Transverse colon (tissue), 4 donors: ENCODE measurements around the gene HDAC7. TPM values are rescaled to one million over a fixed set of nuclear protein-coding genes. Genes with fewer than 3 reads are reported as not detected.
A peak's percentile ranks its signal among the peaks of the same experiment; 100 is the strongest.

Experiments used
- DNase-seq: peaks from one replicate; pipeline ENCODE4 v3.0.0-alpha.2; 2019
- H3K27ac ChIP-seq, 4 donors: fragments of 200-600 bp; sonication (generic); 2 replicates each; pipeline ENCODE4 v1.5.1; 2016 to 2018; ENCODE audit warnings: inconsistent platforms in 4 of 4
- H3K27me3 ChIP-seq: fragments of 200-600 bp; sonication (generic); 2 replicates; pipeline ENCODE4 v1.5.1; 2017; ENCODE audit warnings: inconsistent platforms
- H3K36me3 ChIP-seq, 4 donors: fragments of 200-600 bp; sonication (generic); 2 replicates each; pipeline ENCODE4 v1.5.1; 2017 to 2019; ENCODE audit warnings: inconsistent platforms in 4 of 4
- H3K4me1 ChIP-seq, 4 donors: fragments of 200-600 bp; sonication (generic); 2 replicates each; pipeline ENCODE4 v1.5.1; 2017 to 2020; ENCODE audit warnings: inconsistent platforms in 4 of 4
- H3K4me3 ChIP-seq, 4 donors: fragments of 200-600 bp; sonication (generic); 1 replicate in 1 of 4; 2 replicates in 3 of 4; pipeline versions ENCODE4 v1.5.1 to v1.6.1; 2017 to 2019; ENCODE audit warnings: inconsistent platforms in 4 of 4
- H3K9me3 ChIP-seq, 2 donors: fragments of 200-600 bp; sonication (generic); 2 replicates each; pipeline ENCODE4 v1.5.1; 2017 to 2019; ENCODE audit warnings: inconsistent platforms in 2 of 2
- CTCF ChIP-seq, 5 experiments: fragments of 200-600 bp in 3 of 5; fragments of 450-650 bp in 2 of 5; sonication (generic) in 3 of 5; IDR thresholded peaks; 1 replicate in 2 of 5; 2 replicates in 3 of 5; pipeline ENCODE4 v1.5.1; 2016 to 2017; ENCODE audit warnings: antibody characterized with exemption in 5 of 5, inconsistent platforms in 3 of 5, mild to moderate bottlenecking in 2 of 5, moderate library complexity in 1 of 5
- EP300 ChIP-seq: sonication (generic); formaldehyde crosslinking; IDR thresholded peaks from one replicate; pipeline ENCODE4 v1.6.1; 2017; ENCODE audit warnings: antibody characterized with exemption, low read depth
- POLR2A ChIP-seq: fragments of 450-650 bp; IDR thresholded peaks from one replicate; pipeline ENCODE4 v1.6.1; 2016; ENCODE audit warnings: antibody characterized with exemption, mild to moderate bottlenecking, moderate library complexity
- POLR2AphosphoS5 ChIP-seq, 3 donors: sonication (generic); formaldehyde crosslinking; IDR thresholded peaks; one replicate each; pipeline ENCODE4 v1.6.1; 2016; ENCODE audit warnings: antibody characterized with exemption in 3 of 3
- WGBS, 2 donors: methylation state at CpG; one replicate each; pipeline ENCODE4 v1.1.5; 2018; ENCODE audit warnings: low coverage in 1 of 2; 5-methylcytosine and 5-hydroxymethylcytosine counted together
- in situ Hi-C, 4 donors: fragments of 200-750 bp; cut with MboI; loops; one replicate each; pipeline versions ENCODE4 v1.15.0 to v1.15.1; 2017; ENCODE audit warnings: low sequenced_read_pairs in 3 of 4, low pct_ligation_motif_present in 1 of 4, low pct_unique_long_range_greater_than_20kb in 1 of 4
- intact Hi-C: fragments of 100-400 bp; cut with DNase I; formaldehyde crosslinking; loops from one replicate; pipeline ENCODE4 v1.15.1; 2023; ENCODE audit warnings: low total_unique reads
- total RNA-seq, 4 donors: library from RNA; depleted of rRNA; stranded (reverse); fragments of >200 nt; gene quantifications; one replicate each; pipeline ENCODE4 v1.1.0, GENCODE V29; 2016

Gene HDAC7
- total RNA-seq, 4 donors from 2014 or later = 19.4 to 133 (median 28.3) TPM

GRCh38 chr12:47734725-47735480, 84.8 kb downstream of the HDAC7 start:
- Histone ChIP-seq H3K36me3 (no peaks in the 10 kb centered on the region), H3K9me3 (no peaks in the 10 kb centered on the region), H3K4me3 (no peak overlapping the region), H3K4me1 (peaks cover 22 to 35% (median 26%) of the 10 kb centered on the region in 4 donors), H3K27ac (peak overlapping the region; percentile 74 to 85 (median 77)), H3K27me3 (no peaks in the 10 kb centered on the region)
- in situ Hi-C loops (loop anchor here in 2 of 4 donors (25.0 kb wide), 2 partner anchors 102 to 227 kb away; partner anchors contain the start of gene TMEM106C (in 1 of the 2)), intact Hi-C loops (no loop called here)
- WGBS, 2 donors = 51 to 82% methylated on average over 2 to 12 of the region's 12 CpGs
- no peak for DNase-seq
- TF ChIP-seq CTCF (IDR thresholded peaks at IDR 0.05) (no peak), EP300 (no peak), POLR2AphosphoS5 (IDR thresholded peaks at IDR 0.05) (no peak), POLR2A (no peak)

GRCh38 chr12:47733142-47733541, 86.6 kb downstream of the HDAC7 start:
- Histone ChIP-seq H3K4me3 (no peak overlapping the region), H3K27ac (no peak overlapping the region), H3K36me3 (no peaks in the 10 kb centered on the region), H3K4me1 (peaks cover 22 to 29% (median 26%) of the 10 kb centered on the region in 4 donors), H3K9me3 (no peaks in the 10 kb centered on the region), H3K27me3 (no peaks in the 10 kb centered on the region)
- DNase-seq = no peak
- in situ Hi-C loops = loop anchor here in 2 of 4 donors (25.0 kb wide), 2 partner anchors 104 to 229 kb away; partner anchors contain the start of gene TMEM106C (in 1 of the 2)
- no peak for TF ChIP-seq EP300
- no peak for TF ChIP-seq POLR2AphosphoS5 (IDR thresholded peaks at IDR 0.05)
- TF ChIP-seq POLR2A = no peak
- TF ChIP-seq CTCF (IDR thresholded peaks at IDR 0.05) = no peak
- intact Hi-C loops = no loop called here
- 91% methylated on average over 4 of the region's 4 CpGs; no CpG with 5 or more reads in 1 of the 2 donors for WGBS, 2 donors

Other genes with a start within 250 kb of the HDAC7 start
- gene RPAP3, start 113.9 kb downstream of the HDAC7 start, total RNA-seq = 10 to 100 TPM in 1 of 4 donors, 1 to 10 TPM in 3; 8.1 to 16.0 (median 9.3) TPM
- under 1 TPM in 1 of 4 donors, not detected in 3; 0.32 TPM for gene ENDOU, start 94.4 kb downstream of the HDAC7 start, total RNA-seq
- 10 to 100 TPM in 2 of 4 donors, 1 to 10 TPM in 2; 8.1 to 51.7 (median 24.6) TPM for gene RAPGEF3, start 61.0 kb downstream of the HDAC7 start, total RNA-seq
- 10 to 100 TPM; 19.9 to 76.7 (median 23.1) TPM for gene SLC48A1, start 46.7 kb downstream of the HDAC7 start, total RNA-seq
- 100 to 1,000 TPM in 2 of 4 donors, 10 to 100 TPM in 2; 62.3 to 191 (median 117) TPM for gene VDR, start 85.1 kb upstream of the HDAC7 start, total RNA-seq
- gene TMEM106C, start 143.7 kb upstream of the HDAC7 start, total RNA-seq = 100 to 1,000 TPM in 2 of 4 donors, 10 to 100 TPM in 2; 51.9 to 258 (median 113) TPM
- 1 to 10 TPM in 2 of 4 donors, under 1 TPM in 2; 0.16 to 4.2 (median 1.9) TPM for gene COL2A1, start 184.6 kb upstream of the HDAC7 start, total RNA-seq